HG02943 (cell line): Measurements from ENCODE around the gene PEAR1.

Experiments
- ATAC-seq: cut with Tn5 transposase; IDR thresholded peaks from one replicate; pipeline ENCODE4 v1.9.1; 2021; ENCODE audit warnings: mild to moderate bottlenecking, low read depth, moderate library complexity; ENCODE audit not compliant: unreplicated experiment

Gene PEAR1

GRCh38 chr1:156898161-156898566, 4.6 kb downstream of the PEAR1 start:
- no peak for ATAC-seq

GRCh38 chr1:156898971-156899664, 5.6 kb downstream of the PEAR1 start:
- no peak for ATAC-seq

GRCh38 chr1:156899956-156900718, 6.6 kb downstream of the PEAR1 start:
- no peak for ATAC-seq

- ATAC-seq: no peak
Measured at GRCh38 chr1:156900896-156901589, 7.5 kb downstream of the PEAR1 start.

GRCh38 chr1:156901590-156901900, 8.0 kb downstream of the PEAR1 start:
- no peak for ATAC-seq

- ATAC-seq: no peak
Measured at GRCh38 chr1:156901966-156902915, 8.7 kb downstream of the PEAR1 start.

- no peak for ATAC-seq
Measured at GRCh38 chr1:156903328-156904091, 10.0 kb downstream of the PEAR1 start.

GRCh38 chr1:156904187-156904959, 10.9 kb downstream of the PEAR1 start:
- no peak for ATAC-seq

- no peak for ATAC-seq
Measured at GRCh38 chr1:156905176-156905575, 11.7 kb downstream of the PEAR1 start.

- no peak for ATAC-seq
Measured at GRCh38 chr1:156905651-156906050, 12.1 kb downstream of the PEAR1 start.

GRCh38 chr1:156906206-156906906, 12.8 kb downstream of the PEAR1 start:
- ATAC-seq: no peak

- ATAC-seq: no peak
Measured at GRCh38 chr1:156908541-156908940, 15.0 kb downstream of the PEAR1 start.

- ATAC-seq: no peak
Measured at GRCh38 chr1:156908955-156909354, 15.4 kb downstream of the PEAR1 start.

GRCh38 chr1:156909671-156910070, 16.2 kb downstream of the PEAR1 start:
- ATAC-seq: no peak

GRCh38 chr1:156910309-156910782, 16.8 kb downstream of the PEAR1 start:
- no peak for ATAC-seq

- no peak for ATAC-seq
Measured at GRCh38 chr1:156911577-156912298, 18.2 kb downstream of the PEAR1 start.

GRCh38 chr1:156912310-156912709, 18.8 kb downstream of the PEAR1 start:
- no peak for ATAC-seq
